HG03196 (cell line): Measurements from ENCODE around the gene SERPINA5.
"Not testable (repeated sequence)": the region's sequence is repeated elsewhere in the genome, so short reads cannot be mapped to it uniquely, and the experiment has no call there.

ENCODE experiments used
- ATAC-seq: cut with Tn5 transposase; IDR thresholded peaks from one replicate; pipeline ENCODE4 v1.9.1; 2021; ENCODE audit not compliant: unreplicated experiment

SERPINA5 gene

GRCh38 chr14:94598816-94599655 is 17.8 kb downstream of the SERPINA5 start:
- ATAC-seq = no peak

DNA sequence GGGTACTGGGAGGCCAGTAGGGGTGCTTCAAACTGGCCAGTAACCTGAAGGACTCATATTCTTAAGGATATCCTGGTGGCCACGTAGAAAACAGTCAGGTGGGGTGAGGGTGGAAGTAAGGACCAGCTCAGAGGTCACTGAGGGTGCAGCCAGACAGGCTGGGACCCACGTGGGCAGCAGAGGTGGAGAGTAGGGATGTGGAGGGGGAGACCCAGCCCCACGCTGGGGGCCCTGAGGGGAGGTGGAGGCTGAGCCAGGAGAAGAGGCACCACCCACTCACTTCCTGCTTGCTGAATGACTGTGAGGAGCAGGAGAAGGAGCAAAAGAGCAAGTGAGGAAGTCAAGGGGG is 18.4 kb downstream of the SERPINA5 start:
- ATAC-seq = no peak

- ATAC-seq = no peak
These were observed 18.9 kb downstream of the SERPINA5 start for GRCh38 chr14:94600148-94600545.

DNA sequence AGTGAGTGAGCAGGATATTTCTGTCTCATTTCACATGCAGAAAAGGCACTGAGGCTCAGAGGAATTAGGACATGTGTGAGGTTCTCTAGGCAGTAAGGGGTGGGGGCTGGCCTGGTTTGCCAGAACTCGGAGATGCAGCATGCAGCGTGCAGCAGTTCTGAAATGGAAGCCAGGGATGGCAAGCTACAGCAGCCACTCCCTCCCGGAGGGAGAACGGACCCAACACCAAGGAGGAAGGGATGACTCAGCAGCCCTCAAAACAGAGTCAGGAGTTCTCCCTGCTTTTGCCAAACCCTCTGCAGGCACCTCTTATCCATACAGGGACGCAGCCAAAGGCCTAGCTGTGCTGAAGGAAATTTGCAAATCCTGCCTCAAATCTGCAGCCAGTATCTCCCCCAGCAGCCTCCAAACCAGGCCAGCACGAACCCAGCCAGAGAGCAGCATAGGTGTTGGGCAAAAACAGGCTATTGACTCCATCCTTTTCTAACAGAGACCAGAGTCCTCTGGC is 20.7 kb downstream of the SERPINA5 start:
- ATAC-seq = no peak

DNA sequence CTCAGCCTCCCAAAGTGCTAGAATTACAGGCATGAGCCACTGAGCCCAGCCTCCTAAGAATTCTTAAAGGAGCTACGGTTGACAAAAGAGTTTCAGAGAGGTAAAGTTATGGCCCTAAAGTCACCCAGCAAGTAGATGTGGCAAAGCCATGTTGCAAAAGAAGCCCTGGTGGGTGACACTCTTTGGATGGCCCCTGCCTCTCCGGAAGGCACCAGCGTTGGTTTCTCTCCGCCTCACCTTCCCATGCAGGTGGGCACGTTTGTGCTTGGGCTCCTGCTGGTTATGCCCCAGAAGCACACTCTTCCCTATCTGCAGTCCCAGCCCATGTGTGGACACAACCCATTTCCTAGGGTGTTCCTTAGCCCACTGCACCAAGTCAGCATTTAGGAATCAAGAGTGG is 21.5 kb downstream of the SERPINA5 start:
- no peak for ATAC-seq

- ATAC-seq = no peak
These were observed 24.1 kb downstream of the SERPINA5 start for GRCh38 chr14:94605361-94605760.

- ATAC-seq = not testable (repeated sequence)
These were observed 27.7 kb downstream of the SERPINA5 start for GRCh38 chr14:94608966-94609365.

DNA sequence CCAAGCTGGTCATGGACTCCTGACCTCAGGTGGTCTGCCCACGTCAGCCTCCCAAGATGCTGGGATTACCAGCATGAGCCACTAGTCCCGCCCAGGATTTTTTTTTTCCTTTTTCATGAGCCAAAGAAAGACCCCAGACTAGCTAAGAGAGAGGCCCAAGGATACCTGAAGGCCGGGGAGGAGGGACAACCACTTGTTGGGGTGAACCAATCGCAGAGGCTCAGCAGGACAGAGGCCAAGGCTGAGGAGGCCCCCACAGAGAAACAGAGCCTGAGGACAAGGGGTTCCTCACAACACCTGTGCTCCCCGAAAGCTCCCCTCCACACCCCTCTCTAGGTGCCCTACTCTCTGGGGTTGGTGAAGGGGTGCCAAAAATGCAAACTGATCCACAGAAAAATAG is 30.0 kb downstream of the SERPINA5 start:
- no peak for ATAC-seq

GRCh38 chr14:94612174-94612573 is 30.9 kb downstream of the SERPINA5 start, which contains the start of gene SERPINA3:
Gene SERPINA3, plus strand, starts transcription at chr14:94612391. Its CDS starts 2,051 bp downstream, at chr14:94614442.
- ATAC-seq = no peak

GRCh38 chr14:94612580-94613554 is 31.6 kb downstream of the SERPINA5 start:
- no peak for ATAC-seq

- no peak for ATAC-seq
These were observed 32.8 kb downstream of the SERPINA5 start for GRCh38 chr14:94613720-94614644.

GRCh38 chr14:94614802-94615201 is 33.6 kb downstream of the SERPINA5 start:
- ATAC-seq = no peak

DNA sequence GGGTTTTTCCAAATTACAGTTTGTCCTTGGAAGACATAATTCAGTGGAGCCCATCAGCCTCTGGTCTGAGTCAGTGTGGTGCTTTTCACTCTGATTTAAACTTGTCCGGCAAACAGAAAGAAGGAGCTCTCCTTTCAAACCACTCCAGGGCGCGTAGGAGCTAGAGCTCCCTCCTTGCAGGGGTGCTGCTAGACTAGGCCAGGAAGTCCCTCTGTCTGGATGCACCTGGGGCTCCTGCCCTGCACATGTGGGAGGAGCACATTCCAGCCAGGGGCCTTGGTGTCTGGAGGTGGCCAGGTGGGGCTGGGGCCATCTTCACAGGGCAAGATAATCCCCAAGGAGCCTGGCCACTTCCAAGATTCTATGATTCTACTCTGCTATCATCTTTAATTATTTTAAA is 34.0 kb downstream of the SERPINA5 start:
- ATAC-seq = no peak

GRCh38 chr14:94615823-94616570 is 34.8 kb downstream of the SERPINA5 start:
- no peak for ATAC-seq

DNA sequence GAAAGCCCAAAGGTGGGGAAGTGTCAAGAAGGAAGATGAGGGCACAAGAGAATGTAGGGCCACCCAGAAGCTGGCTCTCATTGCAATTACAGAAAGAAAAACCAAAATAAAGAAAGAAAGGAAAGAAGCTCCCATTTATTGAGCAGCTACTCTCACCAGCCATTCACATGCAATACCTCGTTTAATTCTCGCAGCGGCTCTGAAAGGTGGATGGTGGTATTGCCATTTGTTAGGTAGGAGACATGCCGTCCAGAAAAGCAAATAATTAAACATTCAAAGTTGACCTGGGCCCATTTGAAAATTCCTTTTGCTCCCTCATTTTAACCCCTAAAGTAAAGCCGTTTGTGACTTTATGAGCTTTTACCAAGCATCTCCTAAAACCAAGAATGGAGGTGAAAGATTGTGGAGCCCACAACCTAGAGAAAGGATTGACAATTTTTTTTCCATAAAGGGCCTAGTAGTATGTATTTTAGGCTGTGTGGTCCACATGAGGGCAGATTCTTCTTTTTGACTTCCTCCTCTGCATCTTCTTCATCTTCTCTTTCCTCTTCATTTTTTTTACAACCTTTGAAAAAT is 36.2 kb downstream of the SERPINA5 start:
- no peak for ATAC-seq

- no peak for ATAC-seq
These were observed 37.0 kb downstream of the SERPINA5 start for GRCh38 chr14:94617988-94618822.

- ATAC-seq = no peak
These were observed 38.1 kb downstream of the SERPINA5 start for GRCh38 chr14:94619297-94619696.

GRCh38 chr14:94620597-94620996 is 39.4 kb downstream of the SERPINA5 start:
- no peak for ATAC-seq
